Heart left ventricle (tissue), 16 donors: ENCODE measurements around the gene NSUN4. TPM values are rescaled to one million over a fixed set of nuclear protein-coding genes. Genes with fewer than 3 reads are reported as not detected.

Experiments used
- ATAC-seq, 4 donors: fragments of 200-7000 bp; cut with Tn5 transposase; one replicate each; pipeline ENCODE4 v1.9.1; 2020 to 2022; ENCODE audit warnings: moderate library complexity in 4 of 4, mild to moderate bottlenecking in 3 of 4, moderate number of reproducible peaks in 1 of 4
- DNase-seq, 5 donors: peaks; one replicate each; pipeline ENCODE4 v3.0.0-alpha.2; 2020
- H3K27ac ChIP-seq, 12 donors: fragments of 200-600 bp; sonication (generic) in 4 of 12; one replicate each; pipeline versions ENCODE4 v1.5.0 to v1.8.0; 2016 to 2022; ENCODE audit warnings: mild to moderate bottlenecking in 2 of 12
- H3K27me3 ChIP-seq, 9 donors: fragments of 200-600 bp; sonication (generic) in 2 of 9; one replicate each; pipeline versions ENCODE4 v1.5.1 to v1.8.0; 2016 to 2022; ENCODE audit warnings: mild to moderate bottlenecking in 3 of 9
- H3K36me3 ChIP-seq, 9 donors: fragments of 200-600 bp; sonication (generic) in 2 of 9; one replicate each; pipeline versions ENCODE4 v1.5.0 to v1.8.0; 2018 to 2022; ENCODE audit warnings: mild to moderate bottlenecking in 2 of 9
- H3K4me1 ChIP-seq, 12 donors: fragments of 200-600 bp; sonication (generic) in 4 of 12; one replicate each; pipeline versions ENCODE4 v1.5.0 to v1.8.0; 2016 to 2022; ENCODE audit warnings: mild to moderate bottlenecking in 3 of 12
- H3K4me3 ChIP-seq, 12 donors: fragments of 200-600 bp; sonication (generic) in 4 of 12; one replicate each; pipeline versions ENCODE4 v1.5.0 to v1.8.0; 2017 to 2022; ENCODE audit warnings: mild to moderate bottlenecking in 9 of 12, moderate library complexity in 4 of 12
- H3K9me3 ChIP-seq, 12 donors: fragments of 200-600 bp; sonication (generic) in 4 of 12; one replicate each; pipeline versions ENCODE4 v1.5.0 to v1.8.0; 2016 to 2022; ENCODE audit warnings: mild to moderate bottlenecking in 1 of 12
- POLR2A ChIP-seq, 2 donors: fragments of 450-650 bp; IDR thresholded peaks; one replicate each; pipeline ENCODE4 v1.6.1; 2017; ENCODE audit warnings: antibody characterized with exemption in 2 of 2, mild to moderate bottlenecking in 2 of 2, moderate library complexity in 2 of 2
- WGBS, 4 donors: extraction: QIAGEN DNeasy Blood & Tissue Kit in 2 of 4; methylation state at CpG; one replicate each; pipeline versions ENCODE4 v1.1.5 to v1.1.7; 2013 to 2018; 5-methylcytosine and 5-hydroxymethylcytosine counted together
- intact Hi-C, 10 donors: fragments of 100-400 bp; cut with DNase I; formaldehyde crosslinking; loops; one replicate each; pipeline versions ENCODE4 v1.11.1 to v1.14.2; 2022
- polyA plus RNA-seq, 2 donors: library from polyadenylated mRNA; stranded (reverse); fragments of 200-250 nt; gene quantifications; one replicate each; pipeline ENCODE4 v1.2.3, GENCODE V29; 2013
- total RNA-seq, 9 donors: library from RNA; depleted of rRNA in 2 of 9; stranded (reverse); fragments of >200 nt in 2 of 9; fragmentation: NEBNext Ultra II Directional in 3 of 9; extraction: Animal tissue kit (Norgen Biotek cat#: 25700) in 3 of 9; gene quantifications; one replicate each; pipeline versions ENCODE4 v1.1.0 to v1.2.4, GENCODE V29; 2016 to 2023
- TF ChIP-seq, protein P1 (sequence below), 12 donors: fragments of 200-600 bp; sonication (generic) in 4 of 12; IDR thresholded peaks; one replicate each; pipeline versions ENCODE4 v1.5.0 to v1.8.0; 2018 to 2022; ENCODE audit warnings: antibody characterized with exemption in 12 of 12, mild to moderate bottlenecking in 5 of 12
- donor health status: ischemic (EF 13 %, LVEDD 7.1; RV severe dilation, severe dysfunction).
- donor health status: healthy with polysubstance abuse.
- donor health status: DM: no; HTN: yes; CAD: no.
- donor health status: DM: no; HTN: no; CAD: no.
- donor health status: ischemic (EF 25% LVEDD 6.9; RV normal size, moderate dysfunction).
- donor health status: ischemic (EF 25% LVEDD 5.7; RV mildly dilated, moderate dysfunction).
- donor health status: healthy.
- donor health status: DM: yes; HTN: yes; CAD: no.
- donor health status: ischemic (EF 35%, LVEDD 5.7; RV mildly dilated, moderate dysfunction).
- donor health status: nonischemic (EF 11% LVEDD 7.7; RV severe dilation, severe dysfunction).
- donor health status: DM: yes; HTN: yes; CAD: no.
- donor health status: PGD.
- donor health status: ischemic (EF 29% LVEDD 5.4; RV normal size, mild dysfunction).
- donor health status: nonischemic (EF 23%, LVEDD 6.1; RV moderate dilation, normal function).

NSUN4 gene
- total and polyA plus RNA-seq, 11 donors = 8.9 to 18.3 (median 14.0) TPM

DNA sequence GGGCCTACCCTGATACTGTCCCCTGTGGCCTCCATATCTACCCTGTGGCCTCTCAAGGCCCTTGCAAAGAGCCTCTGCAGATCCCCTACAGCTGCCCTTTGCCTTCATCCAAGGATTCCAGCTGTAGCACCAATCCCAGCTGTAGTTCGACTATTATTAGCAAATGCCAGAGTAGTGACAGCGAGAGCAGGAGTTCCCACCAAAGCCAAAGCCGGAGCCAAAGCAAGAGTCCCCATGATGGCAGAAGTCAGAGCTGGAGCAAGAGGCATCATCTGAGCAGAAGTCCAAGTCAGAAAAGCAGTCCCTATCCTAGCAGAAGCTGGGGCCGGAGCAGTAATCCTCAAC lies 2.7 kb downstream of the NSUN4 start:
- TF ChIP-seq, protein P1, sequence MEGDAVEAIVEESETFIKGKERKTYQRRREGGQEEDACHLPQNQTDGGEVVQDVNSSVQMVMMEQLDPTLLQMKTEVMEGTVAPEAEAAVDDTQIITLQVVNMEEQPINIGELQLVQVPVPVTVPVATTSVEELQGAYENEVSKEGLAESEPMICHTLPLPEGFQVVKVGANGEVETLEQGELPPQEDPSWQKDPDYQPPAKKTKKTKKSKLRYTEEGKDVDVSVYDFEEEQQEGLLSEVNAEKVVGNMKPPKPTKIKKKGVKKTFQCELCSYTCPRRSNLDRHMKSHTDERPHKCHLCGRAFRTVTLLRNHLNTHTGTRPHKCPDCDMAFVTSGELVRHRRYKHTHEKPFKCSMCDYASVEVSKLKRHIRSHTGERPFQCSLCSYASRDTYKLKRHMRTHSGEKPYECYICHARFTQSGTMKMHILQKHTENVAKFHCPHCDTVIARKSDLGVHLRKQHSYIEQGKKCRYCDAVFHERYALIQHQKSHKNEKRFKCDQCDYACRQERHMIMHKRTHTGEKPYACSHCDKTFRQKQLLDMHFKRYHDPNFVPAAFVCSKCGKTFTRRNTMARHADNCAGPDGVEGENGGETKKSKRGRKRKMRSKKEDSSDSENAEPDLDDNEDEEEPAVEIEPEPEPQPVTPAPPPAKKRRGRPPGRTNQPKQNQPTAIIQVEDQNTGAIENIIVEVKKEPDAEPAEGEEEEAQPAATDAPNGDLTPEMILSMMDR (IDR thresholded peaks at IDR 0.05) = no peak
- no peak for TF ChIP-seq POLR2A (IDR thresholded peaks at IDR 0.05)
- Histone ChIP-seq H3K27me3 (no peaks in the 10 kb centered on the region), H3K4me1 (peaks cover 0 to 34% (median 17%) of the 10 kb centered on the region in 12 donors)

DNA sequence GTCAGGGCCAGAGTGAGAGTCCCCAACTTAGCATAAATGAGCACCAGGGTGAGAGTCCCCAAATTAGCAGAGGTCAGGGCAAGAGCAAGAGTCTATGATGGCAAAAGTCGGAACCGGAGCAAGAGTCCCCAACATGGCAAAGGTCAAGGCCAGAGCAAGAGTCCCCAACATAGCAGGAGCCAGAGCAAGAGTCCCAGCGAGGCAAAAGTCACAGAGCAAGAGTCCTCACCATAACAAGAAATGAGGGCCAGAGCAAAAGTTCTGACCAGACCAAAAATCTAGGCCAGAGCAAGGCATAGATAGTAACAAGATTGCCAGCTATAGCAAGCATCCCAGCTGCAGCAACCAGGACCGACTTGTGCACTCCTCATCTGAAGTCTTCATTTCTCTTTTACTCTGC lies 3.1 kb downstream of the NSUN4 start:
- DNase-seq (no peak), ATAC-seq (no peak)
- TF ChIP-seq, protein P1 (IDR thresholded peaks at IDR 0.05) = no peak
- no peak for TF ChIP-seq POLR2A (IDR thresholded peaks at IDR 0.05)
- Histone ChIP-seq H3K27me3 (no peaks in the 10 kb centered on the region), H3K4me1 (peaks cover 0 to 34% (median 17%) of the 10 kb centered on the region in 12 donors), H3K36me3 (peaks cover 0 to 48% (median 35%) of the 10 kb centered on the region in 9 donors), H3K4me3 (no peak overlapping the region), H3K27ac (peak overlapping the region in 8 of 12 donors; percentile 3 to 96 (median 32)), H3K9me3 (no peaks in the 10 kb centered on the region)
- 86 to 95% (median 91%) methylated on average over 4 of the region's 4 CpGs for WGBS, 4 donors
- intact Hi-C loops = loop anchor here in 5 of 10 donors (5.0 to 10.0 kb wide), 3 partner anchors 41 to 309 kb away; partner anchors contain the start of genes LRRC41 (in 3 of the 5), RAD54L (in 3 of the 5) and UQCRH (in 3 of the 5)

More for the DNA sequence above, 2.7 kb downstream of the NSUN4 start:
- H3K4me3 ChIP-seq = no peak overlapping the region
- H3K9me3 ChIP-seq = no peaks in the 10 kb centered on the region
- intact Hi-C loops = loop anchor here in 5 of 10 donors (5.0 to 10.0 kb wide), 3 partner anchors 41 to 309 kb away; partner anchors contain the start of genes LRRC41 (in 3 of the 5), RAD54L (in 3 of the 5) and UQCRH (in 3 of the 5)
- no peak for ATAC-seq
- peaks cover 0 to 48% (median 35%) of the 10 kb centered on the region in 9 donors for H3K36me3 ChIP-seq
- DNase-seq = peak in 2 of 5 donors; percentile 15 to 23
- peak overlapping the region in 9 of 12 donors; percentile 3 to 96 (median 24) for H3K27ac ChIP-seq
- 52 to 66% (median 61%) methylated on average over 4 of the region's 4 CpGs for WGBS, 4 donors

DNA sequence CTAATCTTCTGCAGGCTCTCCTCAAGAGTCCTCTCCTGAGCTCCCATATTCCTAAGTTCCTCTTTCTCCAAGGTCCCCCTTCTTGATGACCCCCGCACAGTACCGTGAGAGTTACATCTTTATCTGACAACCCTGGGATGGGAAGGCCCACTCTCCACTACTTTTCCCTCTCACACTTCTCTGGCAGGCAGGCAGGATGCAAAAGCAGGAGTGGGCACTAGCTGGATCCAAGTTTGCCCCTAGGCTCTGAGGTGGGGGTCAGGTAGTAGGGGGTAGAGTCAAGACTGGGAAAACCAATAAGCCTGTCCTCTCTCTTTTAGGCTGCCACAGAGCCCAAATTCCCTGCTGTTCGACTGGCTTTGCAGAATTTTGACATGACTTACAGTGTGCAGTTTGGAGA lies 3.9 kb downstream of the NSUN4 start:
- H3K27me3 ChIP-seq = no peaks in the 10 kb centered on the region
- TF ChIP-seq POLR2A (IDR thresholded peaks at IDR 0.05) = no peak
- TF ChIP-seq, protein P1 (IDR thresholded peaks at IDR 0.05) = no peak
- H3K27ac ChIP-seq = no peak overlapping the region
- no peaks in the 10 kb centered on the region for H3K9me3 ChIP-seq
- WGBS, 4 donors = 79 to 86% (median 81%) methylated on average over 3 of the region's 3 CpGs
- no peak for DNase-seq
- intact Hi-C loops = loop anchor here in 5 of 10 donors (5.0 to 10.0 kb wide), 3 partner anchors 42 to 310 kb away; partner anchors contain the start of genes LRRC41 (in 3 of the 5), RAD54L (in 3 of the 5) and UQCRH (in 3 of the 5)
- H3K36me3 ChIP-seq = peaks cover 0 to 56% (median 41%) of the 10 kb centered on the region in 9 donors
- no peak overlapping the region for H3K4me3 ChIP-seq
- no peak for ATAC-seq
- peaks cover 0 to 33% (median 16%) of the 10 kb centered on the region in 12 donors for H3K4me1 ChIP-seq

DNA sequence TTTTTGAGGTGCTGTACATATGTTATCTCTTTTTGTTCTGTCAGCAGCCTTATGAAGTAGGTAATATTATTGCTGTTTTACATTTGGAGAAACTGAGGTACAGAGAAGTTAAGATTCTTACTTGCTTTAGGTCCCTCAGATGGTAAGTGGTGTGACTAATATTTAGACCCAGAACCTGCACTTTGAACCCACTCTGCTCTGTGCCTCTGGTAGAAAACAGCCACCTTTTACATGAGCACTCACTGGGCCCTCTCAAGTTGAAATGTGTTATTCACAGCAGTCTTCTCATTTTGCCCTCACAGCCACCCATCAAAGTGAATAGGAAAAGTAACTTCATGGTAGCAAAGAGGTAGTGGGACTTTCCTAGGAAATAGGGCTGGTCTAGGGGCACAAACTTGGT lies 4.7 kb downstream of the NSUN4 start:
- intact Hi-C loops = loop anchor here in 4 of 10 donors (5.0 to 10.0 kb wide), 3 partner anchors 43 to 310 kb away; partner anchors contain the start of genes RAD54L (in 3 of the 4), LRRC41 (in 1 of the 4) and UQCRH (in 1 of the 4)
- Histone ChIP-seq H3K4me1 (peaks cover 0 to 29% (median 10%) of the 10 kb centered on the region in 12 donors), H3K9me3 (no peaks in the 10 kb centered on the region), H3K27me3 (no peaks in the 10 kb centered on the region), H3K4me3 (no peak overlapping the region), H3K36me3 (peaks cover 0 to 64% (median 45%) of the 10 kb centered on the region in 9 donors), H3K27ac (no peak overlapping the region)
- DNase-seq = no peak
- ATAC-seq = no peak
- TF ChIP-seq POLR2A (IDR thresholded peaks at IDR 0.05) = no peak
- TF ChIP-seq, protein P1 (IDR thresholded peaks at IDR 0.05) = no peak
